Measurements from ENCODE around the gene CMSS1.
A peak's percentile ranks its signal among the peaks of the same experiment; 100 is the strongest.

The CMSS1 gene

GRCh38 chr3:100003609-100004503 lies 186.2 kb downstream of the CMSS1 start:
- FAIRE-seq: no peak

GRCh38 chr3:100004931-100005330 lies 187.3 kb downstream of the CMSS1 start:
- no peak for FAIRE-seq

- no peak for FAIRE-seq
These were observed 188.2 kb downstream of the CMSS1 start for GRCh38 chr3:100005665-100006393.

GRCh38 chr3:100006570-100007271 lies 189.1 kb downstream of the CMSS1 start:
- FAIRE-seq: peak; percentile 8

- no peak for FAIRE-seq
These were observed 189.7 kb downstream of the CMSS1 start for GRCh38 chr3:100007313-100007712.

DNA sequence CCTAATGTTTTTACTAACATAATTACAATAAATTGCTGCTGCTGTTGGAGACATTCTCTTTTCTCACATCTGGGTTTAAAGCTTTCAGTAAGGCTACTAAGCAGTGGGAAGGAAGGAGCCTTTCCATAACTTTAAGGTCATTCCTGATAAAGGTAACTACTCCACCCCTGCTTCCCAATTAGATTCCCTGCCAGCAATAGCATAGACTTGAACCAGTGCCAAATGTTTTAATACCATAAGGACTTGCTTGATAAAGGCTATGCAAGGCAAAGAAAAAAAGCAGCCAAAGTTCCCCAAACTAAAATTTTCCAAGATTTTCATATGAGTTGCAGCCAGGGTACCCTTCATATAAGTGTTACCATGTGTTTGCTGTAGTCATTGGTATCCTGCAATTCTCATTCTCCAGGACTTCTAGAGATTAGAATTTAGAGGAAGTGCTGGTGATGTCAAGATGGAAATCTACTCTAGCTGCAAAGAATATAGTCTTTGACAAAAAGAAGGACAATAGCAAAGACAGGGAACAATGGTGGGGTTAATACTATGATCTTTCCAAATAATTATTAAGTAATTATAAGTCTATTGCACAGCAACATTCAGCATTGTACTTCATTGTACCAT lies 190.5 kb downstream of the CMSS1 start:
- no peak for FAIRE-seq

DNA sequence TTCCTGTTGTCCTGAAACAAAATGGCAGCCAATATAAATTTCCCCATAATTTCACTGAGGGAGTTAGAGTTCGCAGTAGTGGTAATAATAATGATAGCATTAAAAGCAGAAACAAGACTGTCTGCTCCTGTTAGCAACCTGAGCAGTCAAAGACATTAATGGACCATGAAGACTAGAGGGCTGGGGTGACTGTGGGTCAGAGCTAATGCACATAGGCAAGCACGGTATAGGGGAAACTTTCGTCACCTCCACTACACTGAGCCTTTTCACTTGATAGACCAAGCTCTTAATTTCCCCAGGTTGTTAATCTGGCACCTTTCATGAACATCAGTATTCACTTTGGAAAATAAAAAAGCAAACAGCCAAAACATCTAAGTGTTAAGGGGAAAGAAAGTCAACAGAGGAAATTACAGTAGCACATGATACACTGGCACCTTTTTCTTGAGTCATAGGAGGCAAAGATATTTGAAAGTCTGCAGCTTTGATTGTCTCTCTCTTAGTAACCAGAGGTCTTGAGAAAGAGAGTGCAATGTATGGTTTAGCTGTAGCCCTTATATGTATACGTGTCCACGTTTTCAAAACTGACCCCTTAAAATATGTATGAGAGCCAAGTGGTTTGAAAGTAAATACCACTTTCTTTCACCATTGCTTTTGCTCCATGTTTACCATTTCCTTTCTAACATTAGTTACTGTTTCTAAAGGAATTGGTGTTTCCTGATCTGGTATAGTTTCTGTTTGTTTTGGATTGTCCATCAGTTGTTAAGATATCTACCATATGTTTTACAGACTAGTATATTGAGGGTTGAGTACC lies 191.8 kb downstream of the CMSS1 start:
- FAIRE-seq: no peak

DNA sequence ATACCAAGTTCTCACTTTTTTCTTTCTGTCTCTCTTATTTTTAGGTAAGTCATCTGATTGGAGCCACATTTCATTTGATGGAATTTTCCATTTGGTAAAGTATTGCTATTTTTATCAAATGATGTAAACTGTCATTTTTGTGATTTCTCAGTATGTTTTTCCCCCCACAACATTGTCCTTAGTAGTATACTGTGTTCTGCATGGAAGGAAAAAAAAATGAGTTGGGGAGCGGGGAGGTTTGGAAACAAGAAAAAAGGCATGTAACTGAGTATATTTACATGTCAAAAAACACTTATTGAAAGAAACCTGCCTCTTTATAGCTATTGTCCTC lies 192.4 kb downstream of the CMSS1 start:
- no peak for FAIRE-seq

GRCh38 chr3:100018806-100019205 lies 201.1 kb downstream of the CMSS1 start:
- no peak for FAIRE-seq

DNA sequence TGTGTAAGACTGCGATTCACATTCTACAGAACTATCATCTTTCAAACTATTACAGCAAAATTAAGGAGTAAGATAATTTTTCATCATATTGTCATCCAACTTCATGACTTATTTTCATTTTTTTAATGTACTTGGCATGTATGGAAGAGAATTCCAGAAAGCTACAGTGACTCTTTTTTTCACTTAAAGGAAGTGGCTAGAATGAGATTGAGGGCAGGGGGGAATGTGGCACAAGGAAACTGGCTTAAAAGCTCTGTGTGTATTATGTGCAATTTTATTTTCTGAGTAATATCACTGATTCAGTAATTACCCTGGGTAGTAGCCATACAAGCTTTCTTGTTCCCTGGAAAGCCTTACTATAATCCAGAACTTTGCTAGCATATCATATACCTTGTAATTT lies 202.1 kb downstream of the CMSS1 start:
- no peak for FAIRE-seq

DNA sequence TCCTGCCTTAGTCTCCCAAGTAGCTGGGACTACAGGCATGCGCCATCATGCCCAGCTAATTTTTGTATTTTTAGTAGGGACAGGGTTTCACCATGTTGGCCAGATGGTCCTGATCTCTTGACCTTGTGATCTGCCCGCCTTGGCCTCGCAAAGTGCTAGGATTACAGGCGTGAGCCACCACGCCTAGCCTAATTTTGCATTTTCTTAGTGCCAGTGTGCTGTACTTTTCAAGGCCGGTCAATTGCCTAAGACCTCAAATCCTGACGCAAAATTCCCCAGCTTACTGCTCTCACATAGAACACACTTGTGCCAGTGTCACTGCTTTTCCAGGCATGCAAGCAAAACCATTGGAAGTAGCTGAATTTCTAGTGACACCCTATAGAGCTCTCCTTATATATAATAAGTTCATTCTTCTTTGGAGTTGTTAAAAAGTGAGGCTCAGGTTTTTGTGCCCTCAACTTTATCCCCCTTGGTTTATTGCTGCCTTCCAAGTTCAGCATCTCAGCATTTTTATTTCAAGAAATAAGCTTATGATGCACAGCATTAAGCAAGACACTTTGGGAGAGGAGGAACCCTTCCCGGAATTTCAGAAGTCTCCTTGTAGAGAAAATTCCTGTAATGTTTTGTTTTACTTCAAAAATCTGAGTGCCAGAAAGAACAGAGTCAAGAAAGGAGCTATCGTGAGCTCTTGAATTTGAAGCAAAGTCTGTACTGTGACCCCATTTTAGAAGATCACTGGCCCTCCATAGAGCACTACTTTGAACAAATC lies 203.4 kb downstream of the CMSS1 start:
- FAIRE-seq: no peak

DNA sequence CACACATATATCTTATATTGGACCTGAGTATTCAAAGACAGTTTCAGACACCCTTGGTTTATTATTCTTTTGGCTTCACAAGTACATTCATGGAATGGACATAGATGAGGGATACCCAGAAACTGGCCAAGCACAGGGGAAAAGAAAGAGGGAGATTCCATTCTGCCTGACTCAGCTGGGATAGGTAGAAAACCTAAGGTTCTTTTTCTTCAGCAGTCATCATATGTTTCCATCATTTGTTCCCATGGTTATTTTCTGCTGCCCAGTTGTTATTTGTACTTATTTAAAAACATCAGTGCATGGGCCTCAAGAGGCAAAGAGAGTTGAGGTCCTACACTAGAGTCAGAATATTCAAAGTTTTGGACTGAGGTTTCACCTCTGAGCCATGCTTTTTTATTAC lies 204.8 kb downstream of the CMSS1 start:
- FAIRE-seq: no peak

- no peak for FAIRE-seq
These were observed 205.5 kb downstream of the CMSS1 start for GRCh38 chr3:100023150-100023549.

DNA sequence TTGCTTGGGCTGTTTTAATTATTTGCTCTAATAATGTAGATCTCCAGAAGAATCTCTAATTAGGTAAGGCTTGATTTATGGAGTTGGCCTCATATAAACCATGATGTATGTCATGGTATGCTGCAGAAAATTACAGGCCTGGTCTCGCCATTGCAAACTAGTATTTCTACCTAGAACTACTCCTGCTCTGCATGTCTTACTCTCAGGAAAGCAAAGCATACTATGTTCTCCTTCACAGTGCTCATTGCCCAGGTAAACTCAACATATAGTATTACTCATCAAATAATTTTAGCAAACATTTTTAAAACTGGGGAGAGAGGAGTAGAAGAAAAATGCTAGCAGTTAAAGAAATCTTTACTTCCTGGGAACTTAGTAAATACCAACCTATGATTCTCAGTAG lies 205.9 kb downstream of the CMSS1 start:
- FAIRE-seq: no peak

GRCh38 chr3:100024520-100025303 lies 207.1 kb downstream of the CMSS1 start:
- no peak for FAIRE-seq

GRCh38 chr3:100027321-100027720 lies 209.7 kb downstream of the CMSS1 start:
- no peak for FAIRE-seq

GRCh38 chr3:100029052-100029451 lies 211.4 kb downstream of the CMSS1 start:
- FAIRE-seq: peak; percentile 81

GRCh38 chr3:100029689-100030088 lies 212.0 kb downstream of the CMSS1 start:
- no peak for FAIRE-seq

GRCh38 chr3:100030346-100030745 lies 212.7 kb downstream of the CMSS1 start:
- FAIRE-seq: no peak

DNA sequence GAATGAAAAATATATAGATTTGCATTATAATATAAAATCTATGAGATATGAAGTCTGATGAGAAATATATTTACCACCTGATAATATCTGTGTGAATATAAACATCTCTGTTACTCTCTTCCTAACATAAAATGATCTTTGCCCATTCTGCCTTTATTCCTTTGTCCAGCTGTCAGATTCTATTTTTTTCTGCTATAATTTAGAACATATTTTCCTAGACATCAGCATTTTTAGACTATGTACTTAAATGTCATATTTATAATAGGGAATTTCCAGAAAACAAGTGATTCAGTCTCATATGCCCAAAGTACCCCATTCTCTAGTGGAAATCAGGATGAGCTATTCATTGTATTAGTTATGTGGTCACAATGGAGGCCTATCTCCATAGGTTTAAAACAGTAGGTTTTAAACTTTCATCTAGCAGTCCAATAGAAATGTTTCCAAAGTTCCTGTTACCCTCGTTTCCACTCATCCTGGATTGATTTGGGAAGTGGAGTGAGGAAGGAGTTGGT lies 213.3 kb downstream of the CMSS1 start:
- FAIRE-seq: no peak

Data from G401.6 (cell line).